NCI-H2227 treated with DMSO at 0.1 percent for 48 hours (cell line): Measurements from ENCODE around the gene ERN1.

Experiments
- DNase-seq: peaks from one replicate; lab custom pipeline; 2025; lab: John Stamatoyannopoulos, UW

ERN1 gene

DNA sequence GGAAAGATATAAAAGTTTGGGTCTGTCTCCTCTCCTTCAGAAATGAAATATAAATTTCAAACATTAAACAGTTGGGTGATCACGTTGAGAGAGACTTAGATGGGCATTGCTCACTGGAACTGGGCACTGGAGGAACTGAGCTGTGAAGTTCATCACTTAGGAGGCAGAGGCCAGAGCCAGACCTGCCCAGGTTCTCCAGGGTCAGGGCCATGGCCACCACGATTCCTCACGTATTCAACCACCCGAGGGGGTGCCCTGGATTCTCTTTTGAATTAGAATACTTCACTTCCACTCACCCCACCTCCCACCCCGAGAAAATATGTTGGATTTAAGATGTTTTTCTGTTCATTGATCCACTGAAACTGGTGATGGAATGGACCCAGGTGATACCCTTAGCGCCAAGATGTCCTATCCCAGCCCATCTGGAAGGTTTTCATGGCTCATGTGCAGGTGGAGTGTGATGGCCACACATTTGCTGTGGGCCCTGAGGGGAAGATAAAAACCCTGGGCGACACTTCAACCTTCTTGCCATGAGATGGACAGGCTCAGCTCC, 125.7 kb downstream of the ERN1 start:
- DNase-seq, result no peak

DNA sequence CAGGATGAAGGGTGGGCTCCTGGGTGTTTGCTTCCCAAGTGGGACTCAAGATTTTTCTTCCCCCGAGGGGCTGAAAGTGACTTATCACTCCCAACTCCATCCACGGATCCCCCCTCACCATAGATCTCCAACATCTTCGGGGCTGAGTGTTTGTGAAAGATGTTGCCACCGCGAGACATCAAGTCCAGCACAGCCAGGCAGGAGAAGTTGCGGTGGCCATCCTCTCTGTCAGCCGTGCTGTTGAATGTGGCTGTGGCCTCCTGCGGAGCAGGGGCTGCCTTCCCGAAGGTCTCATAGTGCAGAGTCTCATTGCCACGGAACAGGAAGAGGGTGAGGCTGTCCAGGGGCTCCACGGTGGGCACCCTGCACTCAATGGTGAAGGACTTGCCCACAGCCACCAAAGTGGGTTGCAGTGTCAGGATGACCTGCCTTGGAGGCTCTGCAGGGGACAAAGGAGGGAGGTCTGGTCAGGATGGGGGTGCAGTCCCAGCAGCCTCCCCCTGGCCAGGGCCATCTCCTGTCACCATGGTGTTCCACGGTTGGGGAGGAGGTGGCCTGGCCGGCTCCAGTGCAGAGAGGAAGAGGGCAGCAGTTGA, 126.3 kb downstream of the ERN1 start:
- DNase-seq, result no peak

DNA sequence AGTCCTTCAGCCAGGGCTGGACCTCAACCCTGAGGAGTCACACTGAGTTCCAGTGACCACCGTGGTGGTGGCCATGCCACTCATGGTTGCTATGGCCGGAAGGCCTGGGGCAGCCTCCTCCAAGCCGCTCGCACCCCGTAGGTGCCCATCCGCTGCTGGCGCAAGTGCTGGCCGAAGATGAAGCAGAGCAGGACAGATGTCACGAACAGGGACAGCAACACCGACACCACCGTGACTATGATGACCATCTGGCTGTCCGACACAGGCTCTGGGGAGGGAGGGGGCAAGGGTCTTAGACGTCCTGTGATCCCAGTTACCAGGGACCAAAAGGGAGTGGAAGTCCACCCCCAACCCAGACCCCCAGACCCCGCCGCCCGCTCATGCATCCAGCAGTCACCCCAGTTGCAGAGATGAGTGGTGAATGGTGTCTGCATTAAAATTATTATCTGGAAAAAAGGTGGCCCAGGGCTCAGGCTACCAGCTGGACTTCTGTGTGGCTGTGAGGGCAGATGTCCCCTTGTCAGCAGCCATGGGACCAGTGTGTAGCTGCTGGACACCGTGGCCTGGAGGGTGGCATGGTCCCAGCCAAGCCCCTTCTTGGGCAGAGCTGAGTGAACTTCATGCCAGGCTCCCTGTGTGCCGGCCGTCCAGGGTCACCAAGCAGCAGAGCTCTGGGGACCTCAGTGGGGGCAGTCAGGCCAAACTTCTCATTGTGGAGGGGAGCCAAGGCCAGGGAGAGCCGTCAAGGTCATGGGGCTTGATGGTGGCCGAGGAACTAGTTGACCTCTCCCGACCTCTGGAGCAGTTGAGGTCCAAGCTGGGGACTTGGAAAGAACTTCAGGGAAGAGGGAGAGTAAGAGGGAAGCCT, 127.1 kb downstream of the ERN1 start:
- DNase-seq, result no peak

DNA sequence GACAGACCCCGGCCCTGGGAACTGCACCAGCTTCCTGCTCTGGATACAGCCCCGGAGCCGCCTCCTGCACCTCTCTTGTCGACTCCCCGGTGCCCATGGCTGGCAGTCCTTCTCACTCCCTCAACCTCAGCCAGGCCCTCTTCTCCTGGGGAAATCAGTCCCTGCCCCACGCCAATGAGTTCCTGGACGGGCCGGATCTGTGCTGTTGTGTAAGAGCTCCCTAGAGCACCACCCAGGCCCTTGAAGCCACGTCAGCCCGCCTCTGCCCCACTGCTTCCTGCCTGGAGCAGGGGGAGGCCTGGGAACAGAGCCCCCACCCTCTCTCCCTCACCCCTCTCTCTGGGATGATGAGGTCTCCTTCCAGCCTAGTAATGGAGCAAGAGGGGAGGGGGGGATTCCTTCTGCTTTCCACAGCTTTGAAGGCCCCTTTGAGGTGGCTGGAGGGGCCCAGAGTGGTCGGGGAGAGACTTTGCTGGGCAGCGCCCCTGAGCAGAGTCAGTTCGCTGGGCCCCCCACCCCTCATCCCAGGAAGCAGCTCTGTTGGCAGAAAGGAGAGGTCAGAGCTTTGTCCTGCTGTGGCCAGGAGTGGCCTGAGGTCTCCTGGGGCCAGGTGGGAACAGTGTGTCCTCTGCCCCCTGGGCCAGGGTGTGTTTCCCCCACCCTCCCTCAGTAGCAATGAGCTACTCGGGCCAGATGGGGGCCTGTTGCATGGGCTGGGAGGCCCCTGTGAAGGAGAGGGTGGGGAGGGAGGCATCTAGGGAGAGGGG, 128.0 kb downstream of the ERN1 start:
- DNase-seq, result no peak

DNA sequence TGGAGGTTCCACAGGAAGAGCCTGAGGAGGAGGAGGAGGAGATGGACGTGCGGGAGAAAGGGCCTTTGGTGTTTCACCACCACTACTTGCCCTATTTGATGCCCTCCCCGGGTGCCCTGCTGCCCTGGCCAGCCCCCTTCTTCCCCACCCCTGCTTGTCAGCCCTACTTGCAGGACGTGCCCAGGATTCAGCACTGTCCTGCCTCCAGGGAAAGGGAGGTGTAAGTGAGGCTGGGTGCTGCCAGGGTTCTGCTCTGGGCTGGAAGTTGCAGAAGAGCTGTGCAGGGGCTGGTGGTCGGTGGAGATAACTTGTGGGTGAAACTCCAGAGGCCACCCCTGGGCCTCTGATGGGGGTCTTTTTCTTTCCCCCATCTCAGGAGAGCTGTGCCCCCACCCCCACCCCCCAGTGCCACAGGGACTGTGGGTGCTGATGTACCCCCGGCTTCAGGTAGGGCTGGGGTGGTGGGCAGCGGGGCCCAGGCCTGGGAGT, 128.8 kb downstream of the ERN1 start:
- no peak for DNase-seq

DNA sequence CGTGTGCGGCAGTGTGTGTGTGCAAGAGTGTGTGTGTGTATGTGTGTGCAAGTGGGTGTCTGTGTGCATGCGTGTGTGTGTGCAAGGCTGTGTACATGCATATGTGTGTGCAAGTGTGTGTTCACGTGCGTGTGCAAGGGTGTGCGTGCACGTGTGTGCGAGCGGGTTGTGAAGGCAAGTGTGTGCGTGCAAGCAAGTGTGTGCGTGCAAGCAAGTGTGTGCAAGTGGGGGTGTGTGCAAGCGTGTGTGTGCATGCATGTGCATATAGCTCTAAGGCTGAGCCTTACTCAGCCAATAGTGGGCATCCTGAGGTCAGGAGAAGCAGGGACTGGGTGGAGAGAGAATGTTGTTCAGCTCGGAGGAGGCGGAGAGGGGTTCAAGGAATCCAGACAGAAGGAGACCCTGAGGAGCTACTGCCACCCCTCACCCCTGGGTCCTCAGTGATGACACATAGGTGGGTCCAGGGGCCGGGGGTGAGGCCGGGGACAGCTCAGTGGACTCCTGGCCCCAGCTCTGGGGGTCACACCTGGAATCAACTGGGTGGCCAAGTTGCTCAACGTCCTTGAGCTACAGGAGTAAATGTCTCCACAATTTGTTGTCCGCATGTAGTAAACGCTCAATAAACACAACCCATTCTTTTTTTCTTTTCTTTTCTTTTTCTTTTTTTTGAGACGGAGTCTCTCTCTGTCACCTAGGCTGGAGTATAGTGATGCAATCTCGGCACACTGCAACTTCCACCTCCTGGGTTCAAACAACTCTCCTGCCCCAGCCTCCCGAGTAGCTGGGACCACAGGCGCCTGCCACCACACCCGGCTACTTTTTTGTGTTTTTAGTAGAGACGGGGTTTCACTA, 130.0 kb downstream of the ERN1 start:
- DNase-seq, result no peak

DNA sequence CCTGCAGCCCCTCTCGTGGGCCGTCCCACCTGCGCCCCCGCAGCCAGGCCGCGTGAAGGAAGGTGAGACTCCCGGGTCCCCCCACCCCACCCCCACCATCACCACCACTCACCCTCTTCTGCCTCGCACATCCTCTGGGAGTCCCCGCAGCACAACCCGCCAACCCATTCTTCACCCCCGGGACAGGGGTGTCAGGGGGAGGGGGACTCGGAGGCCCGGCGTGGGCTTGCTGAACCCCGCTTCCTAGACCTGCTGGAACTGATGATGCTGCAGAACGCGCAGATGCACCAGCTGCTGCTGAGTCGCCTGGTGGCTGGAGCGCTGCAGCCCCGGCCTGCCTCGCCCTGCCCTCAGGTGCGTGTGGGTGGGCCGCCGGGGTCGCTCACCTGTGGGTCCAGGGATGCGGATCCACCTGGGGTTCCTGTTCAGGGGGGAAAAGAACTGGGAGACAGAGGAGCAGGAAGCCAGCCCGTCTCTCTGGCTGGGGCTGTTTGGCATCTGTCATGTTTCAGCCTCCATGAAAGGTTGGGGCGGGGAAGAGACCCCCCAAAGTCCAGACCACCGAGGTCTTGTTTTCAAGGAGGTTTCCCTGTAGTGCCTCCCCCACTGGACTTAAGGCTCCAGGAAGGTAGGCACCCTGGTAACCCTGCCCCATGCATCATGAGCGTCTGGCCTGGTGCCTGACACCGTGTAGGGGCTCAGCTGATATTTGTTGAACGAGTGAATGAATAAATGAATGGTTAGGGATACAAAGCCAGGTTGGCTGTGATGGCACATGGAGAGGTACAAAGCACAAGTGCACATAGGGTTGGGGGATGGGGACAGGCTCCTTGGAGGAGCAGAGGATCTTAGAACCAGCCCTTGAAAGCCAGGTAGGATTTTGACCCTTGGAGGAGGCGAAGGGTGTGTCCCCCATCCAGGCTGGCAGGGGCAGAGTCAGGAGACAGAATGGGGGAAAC, 130.9 kb downstream of the ERN1 start:
- no peak for DNase-seq

DNA sequence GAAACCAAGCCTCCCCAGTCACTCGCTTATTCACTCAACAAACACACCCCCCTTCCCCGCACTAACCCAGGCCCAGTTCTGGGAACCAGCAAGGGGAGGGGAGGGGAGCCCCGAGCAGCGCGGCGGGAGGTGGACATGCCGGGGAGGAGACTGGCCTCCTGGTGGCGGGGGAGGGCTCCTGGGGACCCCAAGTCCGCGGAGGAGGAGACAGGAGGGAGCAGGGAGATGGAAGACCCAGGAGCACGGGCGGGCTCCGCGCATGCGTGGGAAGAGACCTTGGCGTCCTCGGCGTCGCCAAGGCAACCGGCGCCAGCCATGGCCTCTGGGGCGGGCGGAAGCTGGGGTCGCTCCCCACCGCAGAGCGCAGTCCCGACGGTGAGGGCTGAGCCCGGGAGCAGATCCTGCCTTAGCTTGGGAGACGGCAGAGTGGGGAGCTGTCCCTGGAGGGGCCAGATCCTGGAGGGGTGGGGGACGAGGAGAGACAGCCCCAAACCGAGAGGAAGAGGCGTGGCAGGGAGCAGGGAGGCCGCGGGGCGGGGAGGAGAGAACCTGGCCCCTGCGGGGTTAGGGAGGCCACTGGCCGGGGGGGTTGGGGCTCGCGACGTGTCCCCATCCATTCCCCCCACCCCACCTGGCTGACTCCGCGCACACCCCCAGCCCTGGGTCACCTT, 131.8 kb downstream of the ERN1 start, which contains the start of gene PRR29:
PRR29 (plus strand) TSS at position 302 of the 671 bp plus-strand sequence; CDS start at position 316, 14 bp downstream.
- DNase-seq, result peak; percentile 68

DNA sequence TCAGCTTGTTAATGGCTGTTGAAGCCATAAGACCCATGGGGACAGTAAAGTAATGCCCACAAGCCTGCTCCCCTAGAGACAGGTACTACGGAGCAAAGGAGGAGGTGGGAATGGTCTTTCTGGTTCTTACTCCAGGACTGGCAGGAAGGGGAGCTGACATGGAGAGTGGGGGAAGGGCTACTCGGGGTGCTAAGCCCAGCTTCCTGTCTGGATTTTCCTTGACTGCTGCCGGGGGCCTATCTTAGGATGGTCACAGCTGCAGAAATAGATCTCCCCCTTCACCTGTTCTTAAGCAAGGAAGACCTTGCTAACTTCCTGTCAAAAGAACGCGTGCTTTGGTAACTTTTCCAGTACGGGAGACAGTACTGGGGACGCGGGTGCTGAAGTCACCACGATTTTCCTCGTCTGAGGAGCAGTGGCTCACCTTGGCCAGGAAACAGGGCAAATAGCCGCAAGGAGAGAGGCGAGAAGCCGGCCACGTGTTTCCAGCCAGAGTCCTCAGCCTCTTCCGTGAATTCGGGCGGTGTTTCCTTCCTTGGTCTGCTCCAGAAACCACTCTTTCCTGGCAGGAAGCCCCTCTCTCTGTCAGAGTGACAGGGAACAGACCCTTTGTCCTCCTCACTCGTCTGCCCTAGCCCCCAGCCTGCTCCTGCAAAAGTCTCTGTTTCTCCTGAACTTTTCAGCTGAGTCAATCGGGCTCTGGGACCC, 132.4 kb downstream of the ERN1 start:
- no peak for DNase-seq

DNA sequence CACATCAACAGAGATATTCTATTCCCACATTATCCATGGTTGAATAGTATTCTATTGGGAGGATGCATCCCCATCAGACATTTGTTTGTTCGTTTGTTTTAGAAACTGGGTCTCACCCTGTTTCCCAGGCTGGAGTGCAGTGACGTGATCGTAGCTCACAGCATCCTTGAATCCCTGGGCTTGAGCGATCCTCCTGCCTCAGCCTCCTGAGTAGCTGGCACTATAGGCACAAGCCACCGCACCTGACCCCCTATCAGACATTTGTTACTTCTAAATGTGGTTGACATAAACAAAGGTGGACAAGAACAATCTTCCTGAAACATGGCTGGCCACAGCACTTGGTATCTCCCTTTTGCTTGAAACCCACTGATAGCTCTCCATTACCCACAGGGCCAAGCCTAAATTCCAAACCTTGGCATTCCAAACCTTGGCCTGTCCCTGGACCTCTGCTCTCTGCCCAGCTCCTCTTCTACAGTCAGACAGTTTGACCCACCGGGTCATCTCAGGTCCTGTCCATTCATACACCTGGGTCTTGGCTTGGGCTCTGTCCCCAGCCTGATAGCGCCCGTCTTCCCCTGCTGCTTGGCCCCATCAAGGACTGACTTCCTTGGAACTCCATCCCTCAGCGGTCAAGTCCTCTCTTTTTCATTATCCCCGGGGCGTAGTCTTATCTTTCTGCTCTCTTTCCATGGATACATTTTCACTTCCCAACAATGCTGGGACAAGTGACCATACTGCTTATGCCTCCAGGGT, 133.3 kb downstream of the ERN1 start:
- DNase-seq, result no peak

DNA sequence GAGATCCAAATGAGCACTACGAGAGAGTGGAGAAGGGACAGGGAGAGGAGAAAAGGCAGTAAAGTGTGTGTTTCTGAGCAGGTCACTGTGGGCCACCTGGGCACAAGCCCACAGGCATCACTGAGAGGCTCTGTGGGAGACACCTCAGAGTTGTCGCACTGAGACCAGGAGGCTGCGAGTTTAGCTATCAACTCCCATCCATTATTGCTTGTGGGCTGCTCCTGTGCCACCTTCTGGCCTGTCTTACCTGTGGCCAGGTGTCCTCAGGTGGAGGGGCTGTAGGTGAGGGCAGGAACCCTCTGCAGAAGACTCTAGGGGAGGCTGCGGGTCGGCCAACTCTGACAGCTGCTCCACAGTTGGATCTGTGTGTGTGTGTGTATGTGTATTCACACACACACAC, 134.3 kb downstream of the ERN1 start:
- DNase-seq, result no peak

DNA sequence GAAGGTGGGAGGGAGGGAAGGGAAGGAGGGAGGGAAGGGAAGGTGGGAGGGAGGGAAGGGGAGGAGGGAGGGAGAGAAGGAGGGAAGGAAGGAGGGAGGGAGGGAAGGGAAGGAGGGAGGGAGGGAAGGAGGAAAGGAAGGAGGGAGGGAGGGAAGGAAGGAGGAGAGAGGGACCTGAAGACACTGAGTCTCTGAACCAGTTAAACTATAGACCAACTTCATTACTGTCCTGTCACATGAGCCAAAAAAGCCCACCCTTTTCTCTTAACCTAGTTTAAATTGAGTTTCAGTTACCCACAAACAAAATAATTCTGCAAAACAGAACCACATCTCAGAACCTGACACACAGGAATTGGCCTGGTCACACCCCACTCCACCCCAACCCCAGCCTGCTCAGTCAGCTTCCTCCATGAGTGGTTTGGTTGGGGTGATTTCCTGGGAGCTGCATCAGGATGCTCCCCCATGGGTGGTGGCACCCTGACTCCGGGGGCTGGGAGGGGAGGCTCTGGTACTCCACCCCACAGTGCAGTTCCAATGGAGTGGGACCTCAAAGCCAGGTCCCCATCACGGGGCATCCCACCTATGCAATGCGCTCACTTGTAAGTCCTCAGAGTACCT, 136.5 kb downstream of the ERN1 start:
- no peak for DNase-seq

DNA sequence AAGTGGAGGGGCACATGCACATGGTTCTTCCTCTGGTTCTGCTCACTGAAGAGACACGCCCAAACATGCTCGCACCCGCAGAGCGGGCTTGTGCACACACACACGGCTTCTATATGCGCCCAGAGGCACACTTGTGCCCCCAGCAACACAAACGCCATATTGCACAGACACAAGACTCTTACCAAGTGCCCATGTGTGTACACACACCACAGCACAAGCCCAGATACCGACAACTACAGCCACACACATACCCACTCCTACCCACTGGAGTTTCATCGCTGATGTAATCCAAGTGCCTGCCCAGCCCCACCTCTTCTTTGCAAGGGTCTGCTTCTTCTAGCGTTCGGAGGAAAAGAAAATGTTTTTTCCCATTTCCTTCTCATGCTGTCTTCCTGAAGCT, 138.3 kb downstream of the ERN1 start:
- no peak for DNase-seq

DNA sequence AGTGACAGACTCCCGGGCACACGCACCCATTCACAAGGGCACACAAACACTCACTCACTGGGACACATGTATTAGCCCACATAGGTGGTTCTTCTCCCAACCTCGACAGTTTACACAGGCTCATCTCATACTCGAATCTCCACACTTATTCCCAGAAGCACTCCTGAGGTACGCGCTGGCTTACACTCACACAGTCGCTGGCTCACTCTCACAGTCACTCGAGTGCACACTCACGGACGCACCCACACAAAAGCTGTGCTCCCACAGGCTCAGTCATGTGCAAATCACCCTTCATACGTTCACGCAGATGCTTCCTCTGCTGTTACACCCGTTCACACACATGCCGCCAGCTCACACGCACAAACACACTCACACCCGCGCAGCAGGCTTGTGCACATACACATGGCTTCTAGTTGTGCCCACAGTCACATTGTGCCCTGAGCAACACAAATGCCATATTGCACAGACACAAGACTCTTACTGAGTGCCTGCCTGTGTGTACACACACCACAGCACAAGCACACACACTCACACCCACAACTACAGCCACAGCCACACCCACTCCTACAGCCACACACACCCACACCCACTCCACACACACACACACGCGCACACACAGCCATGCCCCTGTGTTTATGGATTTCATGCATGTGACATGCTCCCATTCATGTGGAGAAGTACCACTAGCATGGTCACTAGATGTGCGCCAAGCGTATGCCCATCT, 140.2 kb downstream of the ERN1 start:
- DNase-seq, result no peak
